GM23338 (cell line): ENCODE results near the gene SLC25A44. TPM values are rescaled to one million over a fixed set of nuclear protein-coding genes. Genes with fewer than 3 reads are reported as not detected.

Experiments
- ATAC-seq: fragments of 200-7000 bp; cut with Tn5 transposase; 3 replicates; pipeline ENCODE4 v1.9.1; 2020
- DNase-seq: peaks from one replicate; pipeline ENCODE4 v3.0.0-alpha.2; 2015; ENCODE audit warnings: low spot score
- H2AFZ ChIP-seq: fragments of 200-600 bp; sonication (generic); 2 replicates; pipeline ENCODE4 v1.8.0; 2016; ENCODE audit warnings: antibody characterized with exemption, mild to moderate bottlenecking, moderate library complexity
- H3F3A ChIP-seq: fragments of 200-600 bp; sonication (generic); replicated peaks from 2 replicates; pipeline ENCODE4 v1.8.0; 2017; ENCODE audit warnings: antibody characterized with exemption, mixed run types, low read depth
- H3K27ac ChIP-seq: fragments of 200-600 bp; sonication (generic); 2 replicates; pipeline ENCODE4 v1.6.1; 2016; ENCODE audit warnings: low read depth
- H3K27me3 ChIP-seq: fragments of 200-600 bp; sonication (generic); 2 replicates; pipeline ENCODE4 v1.8.0; 2016; ENCODE audit warnings: mild to moderate bottlenecking, mixed run types, moderate library complexity; ENCODE audit not compliant: insufficient read depth
- H3K36me3 ChIP-seq: fragments of 200-600 bp; sonication (generic); 2 replicates; pipeline ENCODE4 v1.8.0; 2016; ENCODE audit warnings: mild to moderate bottlenecking; ENCODE audit not compliant: insufficient read depth
- H3K4me1 ChIP-seq: fragments of 200-600 bp; sonication (generic); 2 replicates; pipeline ENCODE4 v1.8.0; 2016; ENCODE audit warnings: mild to moderate bottlenecking, moderate library complexity; ENCODE audit not compliant: insufficient read depth
- H3K4me2 ChIP-seq: fragments of 200-600 bp; sonication (generic); 2 replicates; pipeline ENCODE4 v1.7.1; 2017; ENCODE audit warnings: mixed run types
- H3K4me3 ChIP-seq: fragments of 200-600 bp; sonication (generic); 2 replicates; pipeline ENCODE4 v1.6.1; 2016; ENCODE audit warnings: mixed run types
- H3K79me2 ChIP-seq: fragments of 200-600 bp; sonication (generic); replicated peaks from 2 replicates; pipeline ENCODE4 v1.8.0; 2017; ENCODE audit warnings: mild to moderate bottlenecking; ENCODE audit not compliant: insufficient read depth
- H3K9me2 ChIP-seq: fragments of 200-600 bp; sonication (generic); 2 replicates; pipeline ENCODE4 v1.8.0; 2017; ENCODE audit not compliant: insufficient read depth
- H4K20me1 ChIP-seq: fragments of 200-600 bp; sonication (generic); replicated peaks from 2 replicates; pipeline ENCODE4 v1.8.0; 2017; ENCODE audit warnings: mild to moderate bottlenecking; ENCODE audit not compliant: insufficient read depth
- H3K27ac Mint-ChIP-seq: 2 replicates; pipeline ENCODE4 v1.8.0; 2020; ENCODE audit warnings: inconsistent platforms, mild to moderate bottlenecking, moderate library complexity, mixed read lengths
- H3K27me3 Mint-ChIP-seq: 3 replicates; pipeline ENCODE4 v1.8.0; 2022; ENCODE audit warnings: low read depth, mild to moderate bottlenecking, moderate library complexity, mixed read lengths, inconsistent platforms; ENCODE audit not compliant: insufficient read depth, poor library complexity
- H3K36me3 Mint-ChIP-seq: 3 replicates; pipeline ENCODE4 v1.8.0; 2021; ENCODE audit warnings: low read depth, mild to moderate bottlenecking, inconsistent platforms, moderate library complexity, mixed read lengths
- H3K4me1 Mint-ChIP-seq: 3 replicates; pipeline ENCODE4 v1.8.0; 2020; ENCODE audit warnings: mild to moderate bottlenecking, inconsistent platforms, mixed read lengths
- H3K4me3 Mint-ChIP-seq: 3 replicates; pipeline ENCODE4 v1.8.0; 2021; ENCODE audit warnings: moderate library complexity, mild to moderate bottlenecking, inconsistent platforms, mixed read lengths
- H3K9me3 Mint-ChIP-seq: 3 replicates; pipeline ENCODE4 v1.8.0; 2020; ENCODE audit warnings: moderate library complexity, mild to moderate bottlenecking, inconsistent platforms, mixed read lengths
- CREB1 ChIP-seq: fragments of 250-450 bp; sonication (Bioruptor Pico); IDR thresholded peaks from 2 replicates; pipeline ENCODE4 v1.5.0; 2020; ENCODE audit warnings: low read depth, mild to moderate bottlenecking, moderate library complexity
- CTCF ChIP-seq, 2 experiments: fragments of 200-600 bp in 1 of 2; sonication (generic) in 1 of 2; conservative IDR thresholded peaks; 2 replicates each; pipeline versions ENCODE4 v1.5.1 to v1.6.1; 2016 to 2017; ENCODE audit warnings: antibody characterized with exemption in 2 of 2, low read depth in 2 of 2, mild to moderate bottlenecking in 2 of 2, moderate library complexity in 1 of 2
- ETS1 ChIP-seq: IDR thresholded peaks from 2 replicates; pipeline ENCODE4 v1.6.1; 2016; ENCODE audit warnings: antibody characterized with exemption
- EZH2 ChIP-seq: fragments of 200-600 bp; sonication (generic); IDR thresholded peaks from one replicate; pipeline ENCODE4 v1.8.0; 2017; ENCODE audit warnings: antibody characterized with exemption, mild to moderate bottlenecking, low read depth; ENCODE audit not compliant: unreplicated experiment
- EZH2phosphoT487 ChIP-seq: fragments of 200-600 bp; sonication (generic); IDR thresholded peaks from one replicate; pipeline ENCODE4 v1.8.1; 2018; ENCODE audit warnings: antibody characterized with exemption; ENCODE audit not compliant: unreplicated experiment
- JUNB ChIP-seq: IDR thresholded peaks from one replicate; pipeline ENCODE4 v1.6.1; 2016; ENCODE audit warnings: antibody characterized with exemption; ENCODE audit not compliant: unreplicated experiment
- NANOG ChIP-seq: IDR thresholded peaks from 2 replicates; pipeline ENCODE4 v1.6.1; 2016; ENCODE audit warnings: antibody characterized with exemption, borderline replicate concordance
- POLR2AphosphoS5 ChIP-seq: IDR thresholded peaks from 2 replicates; pipeline ENCODE4 v1.6.1; 2016; ENCODE audit warnings: antibody characterized with exemption, low read depth
- REST ChIP-seq: IDR thresholded peaks from one replicate; pipeline ENCODE4 v1.6.1; 2018; ENCODE audit warnings: antibody characterized with exemption; ENCODE audit not compliant: unreplicated experiment
- STAT1 ChIP-seq: IDR thresholded peaks from one replicate; pipeline ENCODE4 v1.6.1; 2016; ENCODE audit warnings: antibody characterized with exemption; ENCODE audit not compliant: unreplicated experiment
- ZNF114 ChIP-seq: fragments of 250-450 bp; sonication (Bioruptor Pico); IDR thresholded peaks from 2 replicates; pipeline ENCODE4 v1.5.0; 2020; ENCODE audit warnings: mild to moderate bottlenecking, moderate library complexity
- ZNF331 ChIP-seq: fragments of 250-450 bp; sonication (Bioruptor Pico); IDR thresholded peaks from 2 replicates; pipeline ENCODE4 v1.5.0; 2020; ENCODE audit warnings: low read depth, mild to moderate bottlenecking, moderate library complexity
- ZNF462 ChIP-seq: fragments of 250-450 bp; sonication (Bioruptor Pico); IDR thresholded peaks from 2 replicates; pipeline ENCODE4 v1.5.0; 2020; ENCODE audit warnings: mild to moderate bottlenecking, moderate library complexity
- polyA plus RNA-seq: library from polyadenylated mRNA; unstranded; fragments of >200 nt; fragmentation: Nextera tagmentation; extraction: Ambion mirVana; gene quantifications from 2 replicates; pipeline ENCODE4 v1.2.1, GENCODE V29; 2016
- total RNA-seq: library from RNA; depleted of rRNA; stranded (reverse); fragments of >200 nt; shearing (Covaris generic); gene quantifications from 2 replicates; pipeline ENCODE4 v1.2.3, GENCODE V29; 2014

Gene SLC25A44
- total and polyA plus RNA-seq, 2 experiments from 2014 or later = 7.0 to 25.1 TPM

- no peak for TF ChIP-seq CTCF (conservative IDR thresholded peaks at IDR 0.05; ENCODE audit: low read depth in 2 of 2)
- no peak for TF ChIP-seq ZNF462 (CRISPR knock-in tag)
- TF ChIP-seq EZH2phosphoT487 = no peak
- TF ChIP-seq CREB1 = no peak
- no peak for TF ChIP-seq STAT1
- TF ChIP-seq ETS1 = no peak
- no peak for TF ChIP-seq NANOG
- TF ChIP-seq ZNF331 (CRISPR knock-in tag) = no peak
- no peak for TF ChIP-seq ZNF114 (CRISPR knock-in tag)
- no peak for TF ChIP-seq JUNB
- TF ChIP-seq POLR2AphosphoS5 = no peak
- TF ChIP-seq REST = no peak
- TF ChIP-seq EZH2 = no peak
- no peaks in the 10 kb centered on the region for H3K4me1 Mint-ChIP-seq
- Histone ChIP-seq H4K20me1 (peaks cover 22% of the 10 kb centered on the region), H3K27me3 (no peaks in the 10 kb centered on the region), H3K4me2 (no peak overlapping the region), H3K36me3 (peaks cover 73% of the 10 kb centered on the region), H2AFZ (no peak overlapping the region), H3K9me2 (no peaks in the 10 kb centered on the region), H3F3A (peaks cover 13% of the 10 kb centered on the region; the same call in 1 of the 2 replicates), H3K4me3 (no peak overlapping the region), H3K79me2 (no peaks in the 10 kb centered on the region), H3K4me1 (no peaks in the 10 kb centered on the region), H3K27ac (no peak overlapping the region)
- ATAC-seq = no peak
- peaks cover 1% of the 10 kb centered on the region for H3K27me3 Mint-ChIP-seq
- H3K36me3 Mint-ChIP-seq = peaks cover 89% of the 10 kb centered on the region
- H3K27ac Mint-ChIP-seq = no peak overlapping the region
- H3K9me3 Mint-ChIP-seq = no peaks in the 10 kb centered on the region
- H3K4me3 Mint-ChIP-seq = no peak overlapping the region
- no peak for DNase-seq
Measured at GRCh38 chr1:156260896-156261295, 67.0 kb downstream of the SLC25A44 start.
